A673 (cell line): ENCODE data around the gene CREB3L2.

Experiments
- EZH2 ChIP-seq: fragments of 200-600 bp; sonication (generic); IDR thresholded peaks from 2 replicates; pipeline ENCODE4 v1.6.1; 2017; ENCODE audit warnings: borderline replicate concordance, low read depth, mild to moderate bottlenecking, mixed read lengths, antibody characterized with exemption, low read length; ENCODE audit not compliant: poor library complexity, severe bottlenecking
- TF ChIP-seq, protein P1 (sequence below): fragments of 300-800, 200-600 bp; sonication (generic); conservative IDR thresholded peaks from 2 replicates; pipeline ENCODE4 v1.5.1; 2017; ENCODE audit warnings: low read depth, mild to moderate bottlenecking, antibody characterized with exemption, low read length, moderate library complexity, mixed read lengths

DNA sequence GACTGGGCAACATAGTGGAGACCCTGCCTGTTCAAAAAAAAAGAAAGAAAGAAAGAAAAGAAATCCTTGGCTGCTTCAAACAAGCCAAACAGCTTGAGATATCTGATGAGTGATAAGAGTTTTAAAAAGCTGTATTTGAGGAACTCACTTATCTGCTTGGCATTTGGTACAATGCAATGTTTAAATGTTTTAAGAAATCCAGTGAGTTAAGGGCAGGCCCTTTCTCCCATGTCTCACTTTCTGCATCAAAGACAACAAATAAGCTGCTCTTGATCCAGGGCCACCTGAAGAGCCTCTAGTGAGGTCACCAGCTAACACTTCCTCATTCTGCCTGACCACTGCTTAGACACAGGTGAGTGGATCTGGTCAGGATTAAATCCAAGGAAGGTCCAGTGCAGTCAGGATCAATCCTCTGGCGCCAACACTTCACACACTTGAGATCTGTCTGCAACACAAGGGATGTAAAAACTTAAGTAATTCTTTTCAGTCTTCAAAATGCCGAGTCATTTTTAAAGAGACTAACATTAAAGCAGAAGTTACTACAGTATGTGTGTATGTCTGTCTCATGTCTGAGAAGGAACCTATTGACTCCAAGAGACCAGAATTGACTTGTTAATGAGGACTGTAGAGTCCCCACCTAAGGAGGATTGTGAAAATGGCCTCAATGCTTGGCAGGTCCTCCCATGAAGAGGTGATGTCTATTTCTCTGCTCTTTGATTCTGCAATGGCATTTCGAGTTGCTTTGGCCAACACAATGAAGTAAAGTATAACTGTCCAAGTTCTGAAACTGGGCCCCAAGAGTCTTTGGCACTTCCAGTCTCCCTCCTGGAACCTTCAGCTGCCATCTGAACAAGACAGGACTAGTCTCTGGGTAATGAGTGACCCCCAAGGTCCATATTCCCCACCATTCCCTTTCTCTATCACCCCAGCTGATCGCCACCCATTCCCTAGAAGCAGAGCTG is 43.1 kb downstream of the CREB3L2 start:
- TF ChIP-seq, protein P1, sequence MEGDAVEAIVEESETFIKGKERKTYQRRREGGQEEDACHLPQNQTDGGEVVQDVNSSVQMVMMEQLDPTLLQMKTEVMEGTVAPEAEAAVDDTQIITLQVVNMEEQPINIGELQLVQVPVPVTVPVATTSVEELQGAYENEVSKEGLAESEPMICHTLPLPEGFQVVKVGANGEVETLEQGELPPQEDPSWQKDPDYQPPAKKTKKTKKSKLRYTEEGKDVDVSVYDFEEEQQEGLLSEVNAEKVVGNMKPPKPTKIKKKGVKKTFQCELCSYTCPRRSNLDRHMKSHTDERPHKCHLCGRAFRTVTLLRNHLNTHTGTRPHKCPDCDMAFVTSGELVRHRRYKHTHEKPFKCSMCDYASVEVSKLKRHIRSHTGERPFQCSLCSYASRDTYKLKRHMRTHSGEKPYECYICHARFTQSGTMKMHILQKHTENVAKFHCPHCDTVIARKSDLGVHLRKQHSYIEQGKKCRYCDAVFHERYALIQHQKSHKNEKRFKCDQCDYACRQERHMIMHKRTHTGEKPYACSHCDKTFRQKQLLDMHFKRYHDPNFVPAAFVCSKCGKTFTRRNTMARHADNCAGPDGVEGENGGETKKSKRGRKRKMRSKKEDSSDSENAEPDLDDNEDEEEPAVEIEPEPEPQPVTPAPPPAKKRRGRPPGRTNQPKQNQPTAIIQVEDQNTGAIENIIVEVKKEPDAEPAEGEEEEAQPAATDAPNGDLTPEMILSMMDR: no peak
- TF ChIP-seq EZH2: no peak
